Loucy (cell line): ENCODE results near the gene LY6G5C.
A peak's percentile ranks its signal among the peaks of the same experiment; 100 is the strongest.

ENCODE experiments used
- H2AFZ ChIP-seq: fragments of 200-600 bp; sonication (generic); 2 replicates; pipeline ENCODE4 v1.6.0; 2016; ENCODE audit warnings: antibody characterized with exemption, mild to moderate bottlenecking, low read length, moderate library complexity
- H3F3A ChIP-seq: fragments of 200-600 bp; 2 replicates; pipeline ENCODE4 v1.6.0; 2016; ENCODE audit warnings: antibody characterized with exemption, low read depth, mild to moderate bottlenecking
- H3K27me3 ChIP-seq: fragments of 200-600 bp; sonication (generic); 2 replicates; pipeline ENCODE4 v1.6.1; 2014; ENCODE audit warnings: low read length, mild to moderate bottlenecking; ENCODE audit not compliant: insufficient read depth, poor library complexity, severe bottlenecking
- H3K36me3 ChIP-seq: fragments of 200-600 bp; sonication (generic); 2 replicates; pipeline ENCODE4 v1.6.1; 2016; ENCODE audit warnings: low read length; ENCODE audit not compliant: insufficient read depth
- H3K4me1 ChIP-seq: fragments of 200-600 bp; sonication (generic); 2 replicates; pipeline ENCODE4 v1.5.1; 2014; ENCODE audit warnings: low read length, mild to moderate bottlenecking; ENCODE audit not compliant: insufficient read depth, poor library complexity, severe bottlenecking
- H3K4me2 ChIP-seq: fragments of 200-600 bp; sonication (generic); 2 replicates; pipeline ENCODE4 v1.6.0; 2014; ENCODE audit warnings: antibody characterized with exemption, low read length, low read depth, mild to moderate bottlenecking; ENCODE audit not compliant: poor library complexity, severe bottlenecking
- H3K4me3 ChIP-seq: fragments of 200-600 bp; sonication (generic); 2 replicates; pipeline ENCODE4 v1.5.1; 2014; ENCODE audit warnings: low read length, mild to moderate bottlenecking, mixed read lengths; ENCODE audit not compliant: poor library complexity, severe bottlenecking
- H3K79me2 ChIP-seq: fragments of 200-600 bp; sonication (generic); 2 replicates; pipeline ENCODE4 v1.6.1; 2014; ENCODE audit warnings: low read length; ENCODE audit not compliant: insufficient read depth
- H3K9ac ChIP-seq: fragments of 200-600 bp; sonication (generic); 2 replicates; pipeline ENCODE4 v1.6.0; 2014; ENCODE audit warnings: mild to moderate bottlenecking, low read depth, low read length, moderate library complexity; ENCODE audit not compliant: poor library complexity, severe bottlenecking
- H3K9me2 ChIP-seq: fragments of 200-600 bp; sonication (generic); replicated peaks from 2 replicates; pipeline ENCODE4 v1.6.1; 2016; ENCODE audit warnings: low read depth, low read length, mixed read lengths
- H3K9me3 ChIP-seq: fragments of 200-600 bp; sonication (generic); 2 replicates; pipeline ENCODE4 v1.6.1; 2014; ENCODE audit warnings: mild to moderate bottlenecking, antibody characterized with exemption, low read length, low read depth; ENCODE audit not compliant: insufficient read depth
- H4K20me1 ChIP-seq: fragments of 200-600 bp; sonication (generic); 2 replicates; pipeline ENCODE4 v1.6.0; 2014; ENCODE audit warnings: antibody characterized with exemption, low read length, mild to moderate bottlenecking; ENCODE audit not compliant: insufficient read depth, poor library complexity, severe bottlenecking
- CTCF ChIP-seq: fragments of 200-600 bp; sonication (generic); conservative IDR thresholded peaks from 2 replicates; pipeline ENCODE4 v1.5.1; 2014; ENCODE audit warnings: mild to moderate bottlenecking, antibody characterized with exemption, low read length
- EZH2phosphoT487 ChIP-seq: fragments of 200-600 bp; IDR thresholded peaks from 2 replicates; pipeline ENCODE4 v1.6.1; 2018; ENCODE audit warnings: antibody characterized with exemption, mild to moderate bottlenecking, moderate library complexity, borderline replicate concordance

The LY6G5C gene

GRCh38 chr6:31657406-31658157 is 23.3 kb downstream of the LY6G5C start:
- H3K4me2 ChIP-seq, result peak overlapping the region; percentile 93
- no peak overlapping the region for H2AFZ ChIP-seq
- peak overlapping the region; percentile 88 for H3K9ac ChIP-seq
- peaks cover 41% of the 10 kb centered on the region for H3K4me1 ChIP-seq
- H3K9me3 ChIP-seq, result no peaks in the 10 kb centered on the region
- H3K79me2 ChIP-seq, result peaks cover 40% of the 10 kb centered on the region
- H3K27me3 ChIP-seq, result no peaks in the 10 kb centered on the region
- TF ChIP-seq EZH2phosphoT487, result no peak
- TF ChIP-seq CTCF, result no peak
- no peaks in the 10 kb centered on the region for H3K9me2 ChIP-seq
- H3K36me3 ChIP-seq, result no peaks in the 10 kb centered on the region
- H4K20me1 ChIP-seq, result peaks cover 10% of the 10 kb centered on the region
- peak overlapping the region; percentile 92 for H3K4me3 ChIP-seq
- H3F3A ChIP-seq, result 0 out of 2 replicates have a peak, but pooled peaks cover 7% of the 10 kb centered on the region

- no peak within 1 kb of the TSS for H3K9ac ChIP-seq
- H4K20me1 ChIP-seq, result peaks cover 23% of the 10 kb centered on the region
- 0 out of 2 replicates have a peak, but pooled peaks cover 7% of the 10 kb centered on the region for H3F3A ChIP-seq
- H3K4me1 ChIP-seq, result peaks cover 48% of the 10 kb centered on the region
- H3K4me2 ChIP-seq, result no peak within 1 kb of the TSS
- H3K4me3 ChIP-seq, result no peak within 1 kb of the TSS
- no peaks in the 10 kb centered on the region for H3K9me2 ChIP-seq
- H3K79me2 ChIP-seq, result peaks cover 50% of the 10 kb centered on the region
- H2AFZ ChIP-seq, result no peak within 1 kb of the TSS
- TF ChIP-seq EZH2phosphoT487 (no peak), CTCF (no peak)
- no peaks in the 10 kb centered on the region for H3K9me3 ChIP-seq
- H3K36me3 ChIP-seq, result no peaks in the 10 kb centered on the region
- H3K27me3 ChIP-seq, result no peaks in the 10 kb centered on the region
These were observed 25.3 kb downstream of the LY6G5C start, which contains the start of gene APOM for GRCh38 chr6:31655349-31656237. APOM (plus strand) TSS chr6:31655894; CDS start chr6:31655967, 73 bp downstream.

GRCh38 chr6:31654574-31655348 is 26.1 kb downstream of the LY6G5C start:
- Histone ChIP-seq H3K36me3 (0 out of 2 replicates have a peak, but pooled peaks cover 5% of the 10 kb centered on the region), H3K4me3 (no peak overlapping the region), H3K9me3 (no peaks in the 10 kb centered on the region), H3K9ac (no peak overlapping the region), H3K4me2 (no peak overlapping the region), H4K20me1 (peaks cover 30% of the 10 kb centered on the region), H3F3A (0 out of 2 replicates have a peak, but pooled peaks cover 7% of the 10 kb centered on the region), H3K27me3 (no peaks in the 10 kb centered on the region), H3K9me2 (no peaks in the 10 kb centered on the region), H3K79me2 (peaks cover 51% of the 10 kb centered on the region), H2AFZ (no peak overlapping the region), H3K4me1 (peaks cover 42% of the 10 kb centered on the region)
- TF ChIP-seq CTCF (no peak), EZH2phosphoT487 (no peak)
